Sigmoid colon (tissue), 3 donors: Measurements from ENCODE around the gene FBXW8.

Source experiments
- POLR2A ChIP-seq, 2 donors: fragments of 450-650 bp; IDR thresholded peaks; one replicate each; pipeline ENCODE4 v1.6.1; 2016; ENCODE audit warnings: antibody characterized with exemption in 2 of 2, mild to moderate bottlenecking in 2 of 2, moderate library complexity in 2 of 2
- TF ChIP-seq, protein P1 (sequence below), 4 experiments: fragments of 450-650 bp in 3 of 4; fragments of 200-600 bp in 1 of 4; IDR thresholded peaks; one replicate each; pipeline ENCODE4 v1.5.1; 2016 to 2019; ENCODE audit warnings: antibody characterized with exemption in 4 of 4, mild to moderate bottlenecking in 3 of 4, moderate library complexity in 2 of 4

- TF ChIP-seq, protein P1, sequence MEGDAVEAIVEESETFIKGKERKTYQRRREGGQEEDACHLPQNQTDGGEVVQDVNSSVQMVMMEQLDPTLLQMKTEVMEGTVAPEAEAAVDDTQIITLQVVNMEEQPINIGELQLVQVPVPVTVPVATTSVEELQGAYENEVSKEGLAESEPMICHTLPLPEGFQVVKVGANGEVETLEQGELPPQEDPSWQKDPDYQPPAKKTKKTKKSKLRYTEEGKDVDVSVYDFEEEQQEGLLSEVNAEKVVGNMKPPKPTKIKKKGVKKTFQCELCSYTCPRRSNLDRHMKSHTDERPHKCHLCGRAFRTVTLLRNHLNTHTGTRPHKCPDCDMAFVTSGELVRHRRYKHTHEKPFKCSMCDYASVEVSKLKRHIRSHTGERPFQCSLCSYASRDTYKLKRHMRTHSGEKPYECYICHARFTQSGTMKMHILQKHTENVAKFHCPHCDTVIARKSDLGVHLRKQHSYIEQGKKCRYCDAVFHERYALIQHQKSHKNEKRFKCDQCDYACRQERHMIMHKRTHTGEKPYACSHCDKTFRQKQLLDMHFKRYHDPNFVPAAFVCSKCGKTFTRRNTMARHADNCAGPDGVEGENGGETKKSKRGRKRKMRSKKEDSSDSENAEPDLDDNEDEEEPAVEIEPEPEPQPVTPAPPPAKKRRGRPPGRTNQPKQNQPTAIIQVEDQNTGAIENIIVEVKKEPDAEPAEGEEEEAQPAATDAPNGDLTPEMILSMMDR (IDR thresholded peaks at IDR 0.05), result no peak
- no peak for TF ChIP-seq POLR2A (IDR thresholded peaks at IDR 0.05)
Observed at GRCh38 chr12:116906285-116906684, 4.5 kb upstream of the FBXW8 start.
